AG04449 (cell line): ENCODE data around the gene APH1B.

Source experiments
- CTCF ChIA-PET: fragments of 350-600 bp; formaldehyde crosslinking; extraction: SDS; loops from one replicate; lab custom pipeline; 2021; ENCODE audit warnings: antibody characterized with exemption; lab: Yijun Ruan, JAX
- POLR2A ChIA-PET: fragments of 400-600, 350-600 bp; formaldehyde crosslinking; extraction: SDS; loops from one replicate; lab custom pipeline; 2020; ENCODE audit warnings: antibody characterized with exemption, inconsistent platforms; lab: Yijun Ruan, JAX
- DNase-seq: peaks from one replicate; pipeline ENCODE4 v3.0.0-alpha.2; 2010; ENCODE audit warnings: low read depth, low spot score
- H3K4me3 ChIP-seq: 2 replicates; pipeline ENCODE4 v1.5.1; 2011; ENCODE audit warnings: low read depth, mild to moderate bottlenecking, control low read depth, low read length
- TF ChIP-seq, protein P1 (sequence below): IDR thresholded peaks from one replicate; pipeline ENCODE4 v1.5.1; 2011; ENCODE audit warnings: mild to moderate bottlenecking, moderate library complexity, low read length, control low read depth, inconsistent platforms; ENCODE audit not compliant: insufficient read depth; ENCODE audit errors: missing control alignments

The APH1B gene

DNA sequence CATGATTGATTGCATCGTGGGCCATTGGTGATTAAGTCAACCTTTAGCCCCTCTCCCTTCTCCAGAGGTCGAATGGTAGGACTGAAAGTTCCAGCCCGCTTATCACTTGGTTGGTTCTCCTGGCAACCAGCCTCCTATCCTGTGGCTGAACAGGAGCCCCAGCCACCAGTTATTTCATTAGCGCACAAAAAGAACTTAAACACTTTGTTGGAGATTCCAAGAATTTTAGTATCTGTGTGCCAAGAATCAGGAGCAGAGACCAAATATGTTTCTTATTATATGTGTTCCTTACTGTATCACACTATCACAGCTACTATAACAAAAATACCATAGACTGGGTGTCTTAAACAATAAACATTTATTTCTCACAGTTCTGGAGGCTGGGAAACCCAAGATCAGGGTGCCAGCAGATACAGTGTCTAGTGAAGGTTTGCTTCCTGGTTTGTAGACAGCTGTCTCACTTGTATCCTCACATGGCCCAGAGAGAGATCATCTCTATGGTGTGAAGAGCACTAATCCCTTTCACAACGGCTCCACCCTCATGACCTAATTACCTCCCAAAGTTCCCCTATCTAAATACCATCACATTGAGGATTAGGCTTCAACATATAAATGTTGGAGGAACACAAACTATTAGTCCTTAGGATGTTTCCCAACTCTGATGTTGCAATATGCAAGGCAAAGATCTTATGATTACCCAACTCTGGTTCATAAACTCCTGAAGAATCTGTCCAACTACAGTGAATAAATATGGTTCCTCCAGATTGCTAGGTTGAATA, 30.5 kb upstream of the APH1B start:
- CTCF ChIA-PET, result interaction anchor here (1.1 kb wide), 1 partner anchor 153 kb away, joined by 3 read pairs; no protein-coding TSS in a partner anchor
- POLR2A ChIA-PET, result interaction anchor here (1.3 kb wide), 1 partner anchor 90 kb away, joined by 3 read pairs; the partner anchor contains the start of gene RPS27L
- TF ChIP-seq, protein P1, sequence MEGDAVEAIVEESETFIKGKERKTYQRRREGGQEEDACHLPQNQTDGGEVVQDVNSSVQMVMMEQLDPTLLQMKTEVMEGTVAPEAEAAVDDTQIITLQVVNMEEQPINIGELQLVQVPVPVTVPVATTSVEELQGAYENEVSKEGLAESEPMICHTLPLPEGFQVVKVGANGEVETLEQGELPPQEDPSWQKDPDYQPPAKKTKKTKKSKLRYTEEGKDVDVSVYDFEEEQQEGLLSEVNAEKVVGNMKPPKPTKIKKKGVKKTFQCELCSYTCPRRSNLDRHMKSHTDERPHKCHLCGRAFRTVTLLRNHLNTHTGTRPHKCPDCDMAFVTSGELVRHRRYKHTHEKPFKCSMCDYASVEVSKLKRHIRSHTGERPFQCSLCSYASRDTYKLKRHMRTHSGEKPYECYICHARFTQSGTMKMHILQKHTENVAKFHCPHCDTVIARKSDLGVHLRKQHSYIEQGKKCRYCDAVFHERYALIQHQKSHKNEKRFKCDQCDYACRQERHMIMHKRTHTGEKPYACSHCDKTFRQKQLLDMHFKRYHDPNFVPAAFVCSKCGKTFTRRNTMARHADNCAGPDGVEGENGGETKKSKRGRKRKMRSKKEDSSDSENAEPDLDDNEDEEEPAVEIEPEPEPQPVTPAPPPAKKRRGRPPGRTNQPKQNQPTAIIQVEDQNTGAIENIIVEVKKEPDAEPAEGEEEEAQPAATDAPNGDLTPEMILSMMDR, result no peak
- no peak overlapping the region for H3K4me3 ChIP-seq
- peak; percentile 91 for DNase-seq

DNA sequence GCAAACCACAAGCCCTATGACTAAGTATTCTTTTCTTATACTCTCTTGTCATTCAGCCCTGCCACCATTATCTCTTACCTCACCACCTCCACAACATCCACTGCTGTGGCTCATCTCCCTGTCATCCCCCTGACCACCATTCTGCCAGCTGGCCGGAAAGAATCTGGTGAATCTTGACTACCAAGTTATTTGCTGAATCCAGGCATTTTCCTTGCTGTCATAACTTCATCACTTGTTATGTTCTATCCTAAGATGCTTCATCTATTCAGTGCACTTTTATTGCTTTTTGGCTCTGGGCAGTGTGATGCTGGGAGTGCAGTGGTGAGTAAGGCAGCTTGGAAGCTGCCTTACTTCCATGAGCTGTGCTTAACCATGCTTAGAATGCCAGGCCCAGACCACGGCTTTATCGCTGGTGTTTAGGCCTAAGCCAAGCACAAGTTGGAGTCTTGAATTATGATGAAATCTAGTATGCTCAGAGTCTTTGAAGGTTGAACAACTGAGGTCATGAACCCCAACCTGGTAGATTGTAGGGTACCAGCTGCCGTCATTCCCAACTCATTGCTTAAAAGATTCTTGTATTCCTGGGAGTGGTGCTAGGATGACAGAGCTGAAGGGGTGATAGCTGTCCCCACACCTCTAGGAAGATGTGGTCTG, 27.0 kb upstream of the APH1B start:
- no peak overlapping the region for H3K4me3 ChIP-seq
- peak; percentile 99 for DNase-seq
- TF ChIP-seq, protein P1, result no peak
- CTCF ChIA-PET, result interaction anchor here (0.7 to 2.0 kb wide), 4 partner anchors 12 to 203 kb away, joined by 3 to 5 read pairs (median 3); no protein-coding TSS in a partner anchor
- POLR2A ChIA-PET, result interaction anchor here (0.8 to 1.5 kb wide), 7 partner anchors 17 to 202 kb away, joined by 3 to 5 read pairs (median 4); partner anchors contain the start of gene APH1B

DNA sequence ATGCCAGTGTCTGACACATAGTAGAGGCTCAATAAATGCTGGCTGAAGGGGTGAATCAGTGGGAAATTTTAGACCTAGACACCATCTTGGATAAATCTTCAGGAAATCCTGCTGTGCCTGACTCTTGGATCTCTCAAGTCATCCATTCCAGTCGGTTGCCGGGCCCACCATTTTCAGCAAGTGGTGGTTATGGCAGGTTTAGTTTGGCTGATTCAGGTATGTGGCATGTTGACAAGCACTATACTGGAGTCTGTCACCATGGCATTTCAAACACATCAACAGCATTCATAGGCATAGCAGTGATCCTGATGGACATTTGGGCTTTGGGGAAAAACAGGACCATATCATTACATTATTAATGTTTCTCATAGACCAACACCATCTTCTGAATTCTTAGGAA, 25.7 kb upstream of the APH1B start:
- TF ChIP-seq, protein P1, result no peak
- no peak for DNase-seq
- no peak overlapping the region for H3K4me3 ChIP-seq
- ChIA-PET POLR2A (no interaction called here), CTCF (no interaction called here)

DNA sequence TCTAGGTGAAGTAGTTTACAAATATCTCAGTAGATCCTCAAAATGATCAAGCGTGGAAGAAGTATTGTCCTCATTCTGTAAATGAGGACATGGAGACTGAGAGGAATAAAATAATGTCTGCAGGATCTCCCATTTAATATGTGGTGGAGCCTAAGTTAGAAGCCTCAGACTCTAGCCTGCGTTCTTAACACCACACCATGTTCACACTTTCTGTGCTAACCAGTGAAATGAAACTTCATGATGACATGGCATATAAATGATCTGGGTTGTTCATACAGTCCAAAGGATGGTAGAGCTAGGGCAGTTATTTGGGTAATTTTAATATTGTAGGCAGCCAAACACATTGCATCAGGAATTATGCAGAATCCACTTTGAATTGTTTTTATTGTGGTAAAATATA, 25.1 kb upstream of the APH1B start:
- POLR2A ChIA-PET, result no interaction called here
- CTCF ChIA-PET, result no interaction called here
- no peak overlapping the region for H3K4me3 ChIP-seq
- TF ChIP-seq, protein P1, result no peak
- DNase-seq, result no peak

DNA sequence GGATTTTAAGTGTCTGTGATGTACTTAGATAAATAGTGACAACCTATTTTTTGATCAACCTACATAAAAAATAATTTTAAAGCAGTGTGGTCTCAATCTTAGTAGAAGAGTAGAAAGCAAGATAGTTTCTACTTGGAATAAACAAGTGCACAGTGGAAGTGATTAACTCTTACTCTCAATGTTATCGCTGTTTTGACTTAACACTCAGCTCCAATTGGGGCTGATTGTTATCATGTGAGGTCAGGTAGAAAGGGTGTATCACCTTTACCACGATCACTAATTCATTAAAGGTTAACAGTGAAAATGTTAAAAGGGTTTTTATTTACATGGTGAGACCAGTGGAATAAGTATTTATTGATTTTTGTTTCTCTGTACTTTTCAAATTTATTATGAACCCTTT, 22.4 kb upstream of the APH1B start:
- POLR2A ChIA-PET, result no interaction called here
- TF ChIP-seq, protein P1, result no peak
- DNase-seq, result no peak
- CTCF ChIA-PET, result no interaction called here
- no peak overlapping the region for H3K4me3 ChIP-seq

DNA sequence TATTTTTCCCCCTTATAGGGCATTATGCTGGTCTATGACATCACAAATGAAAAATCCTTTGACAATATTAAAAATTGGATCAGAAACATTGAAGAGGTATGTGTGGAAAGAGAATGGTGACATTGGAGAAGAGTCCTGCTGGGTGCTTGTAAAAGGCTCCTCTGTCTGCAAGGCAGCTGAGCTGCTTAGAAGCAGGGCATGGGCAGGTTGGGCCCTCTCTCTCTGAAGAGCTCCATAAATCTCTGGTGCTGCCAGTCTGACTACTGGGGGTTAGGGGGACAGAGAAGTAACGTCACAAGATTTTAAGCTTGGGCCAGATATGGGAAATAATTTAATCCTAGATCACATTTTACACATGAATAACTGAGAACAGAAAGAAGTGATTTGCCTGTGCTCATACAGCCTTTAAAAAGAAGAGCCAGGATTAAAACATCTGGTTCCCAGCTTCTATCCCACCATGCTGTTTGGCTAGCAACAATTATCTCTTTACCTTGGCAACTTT, 21.9 kb upstream of the APH1B start:
- DNase-seq, result no peak
- TF ChIP-seq, protein P1, result no peak
- ChIA-PET POLR2A (interaction anchor here (1.2 kb wide), 1 partner anchor 98 kb away, joined by 6 read pairs; the partner anchor contains the start of gene RPS27L), CTCF (interaction anchor here (1.0 kb wide), 1 partner anchor 16 kb away, joined by 3 read pairs; no protein-coding TSS in a partner anchor)
- no peak overlapping the region for H3K4me3 ChIP-seq
